Aorta (tissue), 5 donors: ENCODE measurements around the gene SPOCK3. TPM values are rescaled to one million over a fixed set of nuclear protein-coding genes. Genes with fewer than 3 reads are reported as not detected.
"Not testable (repeated sequence)": the region's sequence is repeated elsewhere in the genome, so short reads cannot be mapped to it uniquely, and the experiment has no call there.

Experiments
- ATAC-seq: fragments of 200-7000 bp; cut with Tn5 transposase; one replicate; pipeline ENCODE4 v1.9.1; 2022; ENCODE audit warnings: moderate library complexity; ENCODE audit not compliant: low FRiP score
- DNase-seq, 2 donors: peaks; one replicate each; pipeline ENCODE4 v3.0.0-alpha.2; 2020
- H3K27ac ChIP-seq, 2 donors: one replicate each; pipeline ENCODE4 v1.5.1; 2013; ENCODE audit warnings: low read length in 2 of 2, mild to moderate bottlenecking in 2 of 2, moderate library complexity in 2 of 2, control low read depth in 1 of 2, inconsistent platforms in 1 of 2, low read depth in 1 of 2
- H3K27me3 ChIP-seq, 2 donors: one replicate each; pipeline ENCODE4 v1.6.1; 2013; ENCODE audit warnings: control low read depth in 1 of 2, low read length in 1 of 2, mild to moderate bottlenecking in 1 of 2, moderate library complexity in 1 of 2; ENCODE audit not compliant: insufficient read depth in 2 of 2, control insufficient read depth in 1 of 2
- H3K36me3 ChIP-seq, 2 donors: one replicate each; pipeline ENCODE4 v1.6.1; 2013; ENCODE audit warnings: control low read depth in 1 of 2, low read length in 1 of 2, mild to moderate bottlenecking in 1 of 2; ENCODE audit not compliant: insufficient read depth in 2 of 2, control insufficient read depth in 1 of 2
- H3K4me1 ChIP-seq, 2 donors: one replicate each; pipeline ENCODE4 v1.6.1; 2013; ENCODE audit warnings: low read length in 2 of 2, control low read depth in 1 of 2, mild to moderate bottlenecking in 1 of 2, moderate library complexity in 1 of 2; ENCODE audit not compliant: insufficient read depth in 2 of 2, control insufficient read depth in 1 of 2
- H3K4me3 ChIP-seq, 2 donors: one replicate each; pipeline ENCODE4 v1.5.1; 2013; ENCODE audit warnings: low read length in 2 of 2, control low read depth in 1 of 2, mild to moderate bottlenecking in 1 of 2
- H3K9me3 ChIP-seq: one replicate; pipeline ENCODE4 v1.6.1; 2013; ENCODE audit warnings: mild to moderate bottlenecking, low read length; ENCODE audit not compliant: control insufficient read depth
- whole genome bisulfite sequencing, 2 donors: extraction: QIAGEN DNeasy Blood & Tissue Kit; methylation state at CpG; one replicate each; pipeline ENCODE4 v1.1.7; 2013; 5-methylcytosine and 5-hydroxymethylcytosine counted together
- intact Hi-C, 2 donors: fragments of 100-400 bp; cut with DNase I; formaldehyde crosslinking; loops; one replicate each; pipeline versions ENCODE4 v1.14.2 to v1.15.0; 2022
- polyA plus RNA-seq, 2 donors: library from polyadenylated mRNA; stranded (reverse); fragments of 200-250 nt; gene quantifications; one replicate each; pipeline ENCODE4 v1.2.3, GENCODE V29; 2013
- total RNA-seq, 2 donors: library from RNA; stranded (reverse); fragmentation: NEBNext Ultra II Directional; extraction: Animal tissue kit (Norgen Biotek cat#: 25700); gene quantifications; one replicate each; pipeline ENCODE4 v1.2.1, GENCODE V29; 2021
- donor health status: healthy with polysubstance abuse.
- donor health status: Bipolar disorder and iron deficiency.
- donor health status: DM: no; HTN: no; CAD: no.
- donor health status: DM: no; HTN: no; CAD: no.
- donor health status: DM: yes; HTN: yes; CAD: no.

Gene SPOCK3
- total and polyA plus RNA-seq, 4 donors: not detected

DNA sequence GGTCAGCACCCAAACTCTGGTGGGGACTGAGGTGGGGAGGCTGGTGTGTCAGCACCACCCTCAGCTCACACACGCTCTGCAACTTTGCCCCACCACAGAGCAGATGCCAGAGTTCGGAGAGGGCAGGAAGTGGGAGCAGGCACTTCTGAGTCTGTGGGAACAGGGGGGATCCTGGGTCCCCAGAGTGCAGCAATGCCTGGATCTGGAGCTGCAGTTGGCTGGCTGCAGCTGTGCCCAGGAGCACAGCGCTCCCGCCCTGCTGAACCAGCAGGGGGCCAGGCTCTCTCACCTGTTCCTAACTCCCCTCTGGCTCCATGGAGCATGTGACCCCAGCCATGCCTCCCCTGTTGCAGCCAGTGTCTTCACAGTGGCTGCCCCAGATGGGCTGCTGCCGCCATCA is 252.4 kb downstream of the SPOCK3 start:
- ATAC-seq: no peak
- no peak overlapping the region for H3K4me3 ChIP-seq
- WGBS, 2 donors: 90 to 92% methylated on average over 5 of the region's 5 CpGs
- intact Hi-C loops: no loop called here
- H3K27ac ChIP-seq: no peak overlapping the region
- H3K27me3 ChIP-seq: peaks cover 0 to 2% of the 10 kb centered on the region in 2 donors
- H3K4me1 ChIP-seq: no peaks in the 10 kb centered on the region
- DNase-seq: peak in 1 of 2 donors; percentile 37
- H3K36me3 ChIP-seq: no peaks in the 10 kb centered on the region
- H3K9me3 ChIP-seq: peaks cover 3% of the 10 kb centered on the region

DNA sequence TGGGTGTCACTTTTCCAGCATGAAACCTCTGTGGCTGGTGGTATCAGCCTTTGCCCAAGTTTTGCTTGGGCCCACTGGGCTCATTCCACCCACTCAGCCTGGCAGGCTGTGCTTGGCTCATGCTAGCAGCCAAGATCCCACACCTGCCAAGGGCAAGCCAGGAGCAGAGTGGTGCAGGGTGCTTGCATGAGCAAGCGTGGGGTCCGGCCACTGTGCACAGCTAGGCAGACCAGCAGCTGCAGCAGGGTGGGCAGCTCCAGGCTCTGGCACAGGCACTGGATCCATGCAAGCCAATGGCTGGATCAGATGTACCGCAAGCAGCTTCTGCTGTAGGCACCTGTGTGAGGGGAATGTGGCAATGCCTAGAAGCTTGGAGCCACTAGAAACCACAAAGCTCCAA is 253.9 kb downstream of the SPOCK3 start:
- H3K9me3 ChIP-seq: peaks cover 3% of the 10 kb centered on the region
- no peaks in the 10 kb centered on the region for H3K36me3 ChIP-seq
- no peaks in the 10 kb centered on the region for H3K4me1 ChIP-seq
- DNase-seq (peak in 1 of 2 donors; percentile 52), ATAC-seq (peak; percentile 38)
- H3K27ac ChIP-seq: no peak overlapping the region
- no peak overlapping the region for H3K4me3 ChIP-seq
- 91 to 93% methylated on average over 3 of the region's 3 CpGs for WGBS, 2 donors
- intact Hi-C loops: no loop called here
- peaks cover 0 to 2% of the 10 kb centered on the region in 2 donors for H3K27me3 ChIP-seq

DNA sequence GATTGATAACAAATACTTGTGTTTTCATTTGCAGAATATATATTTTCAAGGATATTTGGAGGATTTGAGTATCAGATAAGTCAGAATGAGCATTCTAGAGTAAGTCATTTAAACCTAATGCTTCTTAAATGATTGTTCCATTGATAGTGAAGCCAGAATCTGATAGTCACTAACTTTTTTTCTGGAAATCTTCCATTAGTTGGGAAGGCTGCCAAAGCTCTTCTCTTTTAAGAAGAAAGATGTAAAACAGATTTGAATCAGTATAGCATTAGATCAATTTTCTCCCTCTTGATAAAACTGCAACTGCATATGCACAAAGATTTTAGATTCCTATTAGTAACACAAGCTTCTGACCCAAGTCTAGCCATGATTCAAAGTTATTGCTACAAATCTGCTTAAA is 256.7 kb downstream of the SPOCK3 start:
- Histone ChIP-seq H3K27me3 (peaks cover 0 to 2% of the 10 kb centered on the region in 2 donors), H3K36me3 (no peaks in the 10 kb centered on the region), H3K27ac (no peak overlapping the region), H3K4me1 (no peaks in the 10 kb centered on the region), H3K4me3 (no peak overlapping the region), H3K9me3 (peaks cover 3% of the 10 kb centered on the region)
- DNase-seq (no peak), ATAC-seq (no peak)
- intact Hi-C loops: no loop called here

DNA sequence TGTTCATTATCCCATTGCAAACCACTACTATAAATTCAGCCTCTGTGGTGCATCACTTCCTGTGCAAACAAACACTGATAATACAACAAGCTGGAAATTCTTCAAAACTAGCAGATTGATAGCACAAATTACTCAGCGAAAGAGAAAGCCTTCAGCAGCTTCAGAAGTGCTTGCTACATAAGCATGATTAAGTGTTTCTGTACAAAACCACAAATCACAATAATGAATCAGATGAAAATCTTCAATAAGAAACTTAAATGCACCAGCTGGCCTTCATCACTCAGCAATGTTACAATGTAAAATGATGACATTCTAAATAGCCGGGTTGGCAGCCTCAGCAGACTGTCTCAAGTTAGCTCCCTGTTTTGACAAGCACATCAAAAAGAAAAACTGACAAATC is 262.2 kb downstream of the SPOCK3 start:
- Histone ChIP-seq H3K36me3 (no peaks in the 10 kb centered on the region), H3K27me3 (no peaks in the 10 kb centered on the region), H3K4me3 (no peak overlapping the region), H3K27ac (no peak overlapping the region), H3K4me1 (no peaks in the 10 kb centered on the region), H3K9me3 (no peaks in the 10 kb centered on the region)
- DNase-seq (no peak), ATAC-seq (no peak)
- intact Hi-C loops: no loop called here
- WGBS, 2 donors: 2 to 7% methylated on average over 2 of the region's 2 CpGs

DNA sequence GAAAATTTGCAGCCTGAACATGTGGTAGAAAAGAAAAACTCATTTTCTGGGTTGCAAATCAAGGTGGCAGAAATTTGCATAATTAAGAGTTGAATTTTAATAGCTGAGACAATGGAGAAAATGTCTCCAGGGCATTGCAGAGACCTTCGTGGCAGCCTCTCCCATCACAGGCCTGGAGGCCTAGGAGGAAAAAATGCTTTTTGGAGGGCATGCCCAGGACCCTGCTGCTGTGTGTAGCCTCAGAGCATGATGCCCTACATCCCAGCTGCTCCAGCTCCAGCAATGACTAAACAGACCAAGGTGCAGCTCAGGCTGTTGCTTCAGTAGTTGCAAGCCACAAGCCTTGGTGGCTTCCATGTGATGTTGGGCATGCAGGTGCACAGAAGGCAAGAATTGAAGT is 266.1 kb downstream of the SPOCK3 start:
- intact Hi-C loops, H3K4me3 ChIP-seq, ATAC-seq, H3K27me3 ChIP-seq, H3K36me3 ChIP-seq, H3K4me1 ChIP-seq, H3K27ac ChIP-seq, H3K9me3 ChIP-seq, DNase-seq: not testable (repeated sequence)
- WGBS, 2 donors: 55 to 58% methylated on average over 1 of the region's 1 CpG

DNA sequence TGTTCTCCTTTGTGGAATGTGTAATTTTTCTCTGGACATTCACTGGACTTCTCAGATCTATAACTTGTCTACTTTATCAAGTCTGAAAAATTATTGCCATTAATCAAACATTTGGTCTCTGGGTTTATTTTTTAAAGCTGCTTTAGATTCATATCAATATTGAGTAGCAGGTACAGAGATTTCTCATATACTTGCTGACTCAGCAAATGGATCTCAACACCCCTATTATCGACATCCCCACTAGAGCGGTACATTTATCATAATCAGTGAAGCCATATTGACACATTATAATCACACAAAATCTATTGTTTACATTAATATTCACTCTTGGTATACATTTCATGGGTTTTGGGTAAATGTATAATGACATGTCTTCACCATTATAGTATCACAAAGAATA is 268.7 kb downstream of the SPOCK3 start:
- no peak overlapping the region for H3K27ac ChIP-seq
- DNase-seq: no peak
- ATAC-seq: no peak
- intact Hi-C loops: no loop called here
- no peak overlapping the region for H3K4me3 ChIP-seq
- H3K27me3 ChIP-seq: no peaks in the 10 kb centered on the region
- H3K4me1 ChIP-seq: no peaks in the 10 kb centered on the region
- no peaks in the 10 kb centered on the region for H3K9me3 ChIP-seq
- no peaks in the 10 kb centered on the region for H3K36me3 ChIP-seq
- 92 to 95% methylated on average over 2 of the region's 2 CpGs for WGBS, 2 donors

DNA sequence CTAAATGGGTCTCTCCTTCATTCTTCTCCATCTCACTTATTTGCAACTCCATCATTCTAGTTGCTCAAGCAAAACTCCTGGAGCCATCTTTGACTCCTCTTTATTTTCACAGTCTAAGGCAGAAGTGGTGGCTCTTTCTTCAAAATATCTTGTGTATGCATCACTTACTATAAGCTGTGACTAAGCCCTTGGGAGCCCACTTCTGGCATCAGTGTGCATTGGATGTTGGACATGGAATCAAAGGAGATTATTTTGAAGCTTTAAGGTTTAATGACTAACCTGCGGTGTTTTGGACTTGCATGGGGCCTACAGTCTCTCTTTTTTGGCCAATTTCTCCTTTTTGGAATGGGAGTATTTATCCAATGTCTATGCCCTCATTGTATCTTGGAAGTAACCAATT is 276.8 kb downstream of the SPOCK3 start:
- no peaks in the 10 kb centered on the region for H3K27me3 ChIP-seq
- H3K36me3 ChIP-seq: no peaks in the 10 kb centered on the region
- H3K27ac ChIP-seq: no peak overlapping the region
- DNase-seq: no peak
- H3K4me1 ChIP-seq: no peaks in the 10 kb centered on the region
- H3K4me3 ChIP-seq: no peak overlapping the region
- H3K9me3 ChIP-seq: no peaks in the 10 kb centered on the region
- no peak for ATAC-seq
- 83 to 86% methylated on average over 1 of the region's 1 CpG for WGBS, 2 donors
- intact Hi-C loops: no loop called here

DNA sequence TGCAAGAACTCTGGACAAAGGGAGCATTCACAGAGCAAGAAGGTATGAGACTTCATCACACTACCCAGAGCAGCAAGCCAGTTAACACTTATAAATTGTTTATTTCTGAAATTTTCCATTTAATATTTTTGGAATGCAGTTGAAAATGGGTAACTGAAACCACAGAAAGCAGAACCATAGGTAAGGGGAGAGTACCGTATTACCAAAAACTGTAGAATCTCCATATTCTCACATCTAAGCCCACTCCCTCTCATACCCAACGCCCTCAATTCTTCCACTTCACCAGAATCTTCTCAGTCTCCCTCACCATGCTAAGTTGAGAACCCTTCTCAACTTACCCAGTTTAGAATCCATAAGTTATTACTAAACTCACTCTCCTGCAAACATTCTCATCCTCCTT is 277.8 kb downstream of the SPOCK3 start:
- Histone ChIP-seq H3K4me3 (no peak overlapping the region), H3K27me3 (no peaks in the 10 kb centered on the region), H3K27ac (no peak overlapping the region), H3K4me1 (no peaks in the 10 kb centered on the region), H3K36me3 (no peaks in the 10 kb centered on the region), H3K9me3 (no peaks in the 10 kb centered on the region)
- WGBS, 2 donors: 76 to 80% methylated on average over 2 of the region's 2 CpGs
- intact Hi-C loops: no loop called here
- ATAC-seq (no peak), DNase-seq (no peak)

DNA sequence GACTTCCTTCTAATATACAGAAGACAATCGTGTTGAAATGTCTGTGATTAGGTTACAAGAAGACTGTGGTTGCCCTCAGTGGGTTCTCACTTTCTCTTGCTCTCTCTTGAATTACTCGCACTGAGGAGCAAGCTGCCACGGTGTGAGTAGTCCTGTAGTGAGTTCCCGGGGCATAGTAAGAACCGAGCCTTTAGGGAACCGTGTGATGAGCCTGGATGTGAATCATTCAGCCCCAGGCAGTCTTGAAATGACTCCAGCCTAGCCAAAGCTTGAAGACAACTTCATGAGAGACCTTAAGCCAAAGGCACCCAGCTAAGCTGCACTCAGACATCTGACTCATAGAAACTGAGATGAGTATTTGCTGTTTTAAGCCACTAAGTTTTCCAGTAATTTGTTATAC is 292.7 kb downstream of the SPOCK3 start:
- DNase-seq: no peak
- H3K4me1 ChIP-seq: no peaks in the 10 kb centered on the region
- H3K36me3 ChIP-seq: no peaks in the 10 kb centered on the region
- no peaks in the 10 kb centered on the region for H3K27me3 ChIP-seq
- no peaks in the 10 kb centered on the region for H3K9me3 ChIP-seq
- no peak overlapping the region for H3K27ac ChIP-seq
- 81 to 82% methylated on average over 6 of the region's 6 CpGs for WGBS, 2 donors
- intact Hi-C loops: no loop called here
- no peak overlapping the region for H3K4me3 ChIP-seq
- no peak for ATAC-seq
